HG02588 (cell line): ENCODE measurements around the gene PCSK6.

Experiments used
- ATAC-seq: cut with Tn5 transposase; IDR thresholded peaks from one replicate; pipeline ENCODE4 v1.9.1; 2021; ENCODE audit warnings: mild to moderate bottlenecking, moderate library complexity; ENCODE audit not compliant: unreplicated experiment

Gene PCSK6

GRCh38 chr15:101264911-101265641 lies 224.4 kb downstream of the PCSK6 start:
- ATAC-seq, result no peak

DNA sequence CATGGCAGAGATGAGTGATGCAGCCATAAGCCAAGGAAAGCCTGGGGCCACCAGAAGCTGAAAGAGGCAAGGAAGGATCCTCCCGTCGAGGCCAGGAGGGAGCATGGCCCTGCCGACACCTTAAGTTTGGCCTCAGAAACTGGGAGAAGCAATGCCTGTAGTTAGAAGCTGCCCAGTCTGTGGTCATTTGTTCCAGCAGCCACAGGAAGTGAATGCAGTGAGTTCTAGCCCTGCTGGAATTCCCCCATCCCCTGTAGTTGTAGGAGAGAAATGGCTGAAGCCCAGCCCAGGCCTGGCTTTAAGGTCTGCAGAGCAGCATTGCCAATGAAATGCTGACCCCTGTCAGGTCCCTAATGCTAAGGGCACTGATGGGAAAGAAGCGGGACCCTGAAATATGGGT lies 225.5 kb downstream of the PCSK6 start:
- peak; percentile 46 for ATAC-seq

DNA sequence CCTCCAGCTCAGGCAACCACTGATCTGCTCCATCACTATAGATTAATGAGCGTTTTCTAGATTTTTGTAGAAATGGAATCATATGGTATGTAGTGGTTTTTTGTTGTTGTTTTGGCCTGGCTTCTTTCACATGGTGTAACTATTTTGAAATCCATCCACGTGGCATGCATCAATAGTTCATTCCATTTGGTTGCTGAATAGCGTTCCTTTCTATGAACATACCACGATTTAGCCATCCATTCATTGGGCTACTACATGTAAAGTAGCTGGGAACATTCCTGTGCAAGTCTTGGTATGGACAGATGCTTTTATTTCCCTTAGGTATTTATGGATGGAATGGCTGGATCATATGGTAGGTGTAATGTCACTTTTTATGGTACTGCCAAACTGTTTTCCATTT lies 227.0 kb downstream of the PCSK6 start:
- ATAC-seq, result no peak

DNA sequence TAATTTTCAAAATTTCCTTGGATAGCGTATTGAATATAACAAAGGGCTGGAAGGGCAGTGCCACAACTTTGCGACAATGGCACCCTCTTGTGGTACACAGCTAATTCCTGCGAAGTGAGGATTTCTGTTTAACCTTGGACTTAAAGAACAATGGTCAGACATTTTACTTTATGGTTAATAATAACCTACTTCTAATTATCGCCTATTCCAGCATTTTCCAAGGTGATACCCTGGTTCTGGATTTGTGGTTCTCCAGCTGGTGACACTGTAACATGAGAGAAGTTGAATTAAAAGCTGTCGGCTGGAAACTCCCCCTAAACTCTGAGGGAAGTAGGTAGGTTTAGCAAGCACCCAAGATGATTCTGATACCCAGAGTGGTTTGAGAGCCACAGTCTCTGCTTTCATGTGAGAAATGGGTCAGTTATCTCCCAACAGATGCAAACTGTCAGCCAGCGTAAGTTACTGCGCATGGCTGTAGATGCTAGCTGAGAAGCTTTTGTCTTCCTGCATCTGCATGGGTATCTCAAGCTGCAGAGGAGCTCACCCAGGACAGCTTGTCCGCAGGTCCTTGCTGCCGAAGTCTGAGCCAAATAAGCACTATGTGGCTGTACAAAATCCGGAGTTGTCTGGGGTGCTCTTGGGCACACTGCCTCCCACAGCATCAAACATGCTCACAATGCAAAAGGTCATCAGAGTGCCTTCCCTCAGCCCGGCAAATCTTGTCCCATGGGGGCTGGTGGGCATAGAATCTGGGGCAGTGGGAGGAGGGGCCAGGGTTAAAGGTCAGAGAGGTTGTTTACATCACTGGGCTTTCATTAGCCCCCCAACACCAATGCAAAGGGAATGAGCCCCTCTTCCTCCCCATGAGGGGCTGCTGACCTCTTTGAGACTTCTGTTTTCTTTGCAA lies 231.0 kb downstream of the PCSK6 start:
- ATAC-seq, result no peak

DNA sequence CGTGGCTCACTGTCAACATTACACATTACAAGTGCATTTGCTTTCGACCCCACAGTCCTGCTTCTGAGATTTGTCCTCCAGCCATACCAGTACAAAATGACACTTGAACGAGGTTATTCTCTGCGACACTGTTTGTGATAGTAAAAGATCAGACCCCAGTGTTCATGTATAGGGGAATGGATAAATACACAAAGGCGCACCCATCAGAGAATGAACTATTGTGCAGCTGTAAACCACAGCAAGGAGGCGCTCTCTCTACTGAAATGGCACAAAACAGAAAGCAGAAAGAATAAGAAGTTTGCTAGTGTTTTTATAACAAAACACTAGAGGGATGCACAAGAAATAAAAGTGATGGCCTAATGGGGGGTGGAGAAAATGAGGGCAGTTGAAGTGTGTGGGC lies 232.8 kb downstream of the PCSK6 start:
- ATAC-seq, result no peak

- no peak for ATAC-seq
These were observed 233.8 kb downstream of the PCSK6 start for GRCh38 chr15:101255615-101256241.

GRCh38 chr15:101255051-101255395 lies 234.5 kb downstream of the PCSK6 start:
- ATAC-seq, result no peak

DNA sequence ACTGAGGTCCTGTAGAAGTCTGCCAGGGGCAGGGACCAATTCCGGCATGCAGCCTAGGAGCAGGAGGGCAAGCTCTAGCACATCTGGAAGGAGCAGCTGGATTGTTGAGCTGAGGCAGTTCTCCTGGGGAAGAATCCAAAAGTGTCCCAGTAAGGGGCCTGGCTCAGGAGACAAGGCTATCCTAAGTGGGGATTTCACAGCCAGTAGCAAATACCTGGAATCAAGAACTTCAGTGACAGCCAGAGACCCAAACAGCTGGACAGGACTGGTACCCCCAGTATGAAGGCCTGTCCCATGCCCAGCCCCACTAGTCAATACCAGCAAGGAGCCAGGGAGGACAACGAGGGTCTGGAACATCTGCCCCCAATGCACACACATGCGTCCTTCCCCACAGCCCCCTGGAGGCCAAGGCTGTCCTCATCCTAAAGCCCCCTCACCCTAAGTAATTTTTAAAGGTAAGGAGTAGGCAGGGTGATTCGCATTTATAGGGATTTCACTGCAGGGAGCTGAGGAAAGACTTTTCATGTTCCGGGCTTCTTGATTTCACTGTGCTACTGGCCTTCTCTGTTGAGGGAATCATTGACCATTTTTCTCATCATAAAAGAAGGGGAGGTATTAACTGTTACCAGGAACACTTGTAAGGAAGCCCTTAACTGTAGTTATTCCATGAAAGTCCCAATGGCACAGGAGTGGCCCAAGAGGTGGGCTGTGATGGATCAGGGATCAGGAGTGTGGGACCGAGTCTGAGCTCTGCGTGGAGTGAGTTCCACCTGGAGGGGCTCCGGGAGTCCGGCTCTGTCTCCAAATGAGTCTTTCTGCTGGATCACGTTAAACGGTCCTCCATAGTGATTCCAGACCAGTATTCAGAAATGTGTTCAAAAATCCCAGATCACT lies 235.1 kb downstream of the PCSK6 start:
- no peak for ATAC-seq
